Neural crest cell (in vitro differentiated cells): Measurements from ENCODE around the gene SHTN1. TPM values are rescaled to one million over a fixed set of nuclear protein-coding genes. Genes with fewer than 3 reads are reported as not detected.

Source experiments
- DNase-seq: peaks from one replicate; pipeline ENCODE4 v3.0.0; 2021; ENCODE audit warnings: low read depth, mixed read lengths, low spot score
- H3K27ac Mint-ChIP-seq: one replicate; pipeline ENCODE4 v1.8.0; 2021; ENCODE audit warnings: mild to moderate bottlenecking, mixed read lengths; ENCODE audit not compliant: unreplicated experiment
- H3K27me3 Mint-ChIP-seq: 2 replicates; pipeline ENCODE4 v1.8.0; 2021; ENCODE audit warnings: low read depth, mild to moderate bottlenecking, mixed read lengths
- H3K36me3 Mint-ChIP-seq: 2 replicates; pipeline ENCODE4 v1.8.0; 2021; ENCODE audit warnings: low read depth, mild to moderate bottlenecking, mixed read lengths
- H3K4me1 Mint-ChIP-seq: 2 replicates; pipeline ENCODE4 v1.8.0; 2021; ENCODE audit warnings: mixed read lengths
- H3K4me3 Mint-ChIP-seq: one replicate; pipeline ENCODE4 v1.8.0; 2021; ENCODE audit warnings: mild to moderate bottlenecking, mixed read lengths
- H3K9me3 Mint-ChIP-seq: 2 replicates; pipeline ENCODE4 v1.8.0; 2021; ENCODE audit warnings: mixed read lengths
- CTCF ChIP-seq: fragments of 200-600 bp; sonication (generic); conservative IDR thresholded peaks from 2 replicates; pipeline ENCODE4 v1.5.0; 2021; ENCODE audit warnings: antibody characterized with exemption, mild to moderate bottlenecking
- total RNA-seq: library from RNA; stranded (reverse); gene quantifications from 2 replicates; pipeline ENCODE4 v1.2.1, GENCODE V29; 2021

The SHTN1 gene
- total RNA-seq, 1 donor from 2014 or later: 10.0 TPM

- Mint-ChIP-seq H3K9me3 (no peaks in the 10 kb centered on the region), H3K4me1 (peaks cover 42% of the 10 kb centered on the region), H3K36me3 (no peaks in the 10 kb centered on the region), H3K27ac (no peak overlapping the region), H3K4me3 (no peak overlapping the region), H3K27me3 (no peaks in the 10 kb centered on the region)
- TF ChIP-seq CTCF: no peak
- DNase-seq: no peak
These were observed 30.5 kb downstream of the SHTN1 start for GRCh38 chr10:116974456-116975005.

- H3K27ac Mint-ChIP-seq: no peak overlapping the region
- H3K36me3 Mint-ChIP-seq: no peaks in the 10 kb centered on the region
- H3K9me3 Mint-ChIP-seq: no peaks in the 10 kb centered on the region
- H3K27me3 Mint-ChIP-seq: no peaks in the 10 kb centered on the region
- DNase-seq: no peak
- peaks cover 40% of the 10 kb centered on the region for H3K4me1 Mint-ChIP-seq
- no peak for TF ChIP-seq CTCF
- H3K4me3 Mint-ChIP-seq: no peak overlapping the region
These were observed 31.0 kb downstream of the SHTN1 start for GRCh38 chr10:116973946-116974455.

- no peaks in the 10 kb centered on the region for H3K27me3 Mint-ChIP-seq
- peaks cover 37% of the 10 kb centered on the region for H3K4me1 Mint-ChIP-seq
- no peak for DNase-seq
- H3K27ac Mint-ChIP-seq: no peak overlapping the region
- no peak overlapping the region for H3K4me3 Mint-ChIP-seq
- TF ChIP-seq CTCF: no peak
- H3K36me3 Mint-ChIP-seq: no peaks in the 10 kb centered on the region
- no peaks in the 10 kb centered on the region for H3K9me3 Mint-ChIP-seq
These were observed 31.5 kb downstream of the SHTN1 start for GRCh38 chr10:116973371-116973905.

GRCh38 chr10:116972131-116972530, 32.9 kb downstream of the SHTN1 start:
- no peak overlapping the region for H3K27ac Mint-ChIP-seq
- H3K36me3 Mint-ChIP-seq: no peaks in the 10 kb centered on the region
- no peak for DNase-seq
- H3K27me3 Mint-ChIP-seq: no peaks in the 10 kb centered on the region
- no peak overlapping the region for H3K4me3 Mint-ChIP-seq
- peaks cover 35% of the 10 kb centered on the region for H3K4me1 Mint-ChIP-seq
- no peak for TF ChIP-seq CTCF
- H3K9me3 Mint-ChIP-seq: no peaks in the 10 kb centered on the region

- no peak for DNase-seq
- no peak overlapping the region for H3K4me3 Mint-ChIP-seq
- H3K27ac Mint-ChIP-seq: no peak overlapping the region
- TF ChIP-seq CTCF: no peak
- H3K36me3 Mint-ChIP-seq: no peaks in the 10 kb centered on the region
- H3K9me3 Mint-ChIP-seq: no peaks in the 10 kb centered on the region
- H3K27me3 Mint-ChIP-seq: no peaks in the 10 kb centered on the region
- peaks cover 17% of the 10 kb centered on the region for H3K4me1 Mint-ChIP-seq
These were observed 34.9 kb downstream of the SHTN1 start for GRCh38 chr10:116970050-116970449.
